ENCODE measurements around the gene ASIC5. TPM values are rescaled to one million over a fixed set of nuclear protein-coding genes. Genes with fewer than 3 reads are reported as not detected.

Gene ASIC5
- total RNA-seq, 1 donor from 2014 or later, result not detected

- Mint-ChIP-seq H3K9me3 (peaks cover 8% of the 10 kb centered on the region), H3K36me3 (peaks cover 4% of the 10 kb centered on the region), H3K27ac (no peak overlapping the region), H3K4me3 (no peak overlapping the region), H3K27me3 (no peaks in the 10 kb centered on the region), H3K4me1 (ENCODE audit: unreplicated experiment) (peaks cover 6% of the 10 kb centered on the region)
- no peak for DNase-seq (ENCODE audit: extremely low spot score, unreplicated experiment)
- no peak for TF ChIP-seq CTCF (conservative IDR thresholded peaks at IDR 0.05)
These were observed 81.4 kb downstream of the ASIC5 start for GRCh38 chr4:155784637-155785036.

DNA sequence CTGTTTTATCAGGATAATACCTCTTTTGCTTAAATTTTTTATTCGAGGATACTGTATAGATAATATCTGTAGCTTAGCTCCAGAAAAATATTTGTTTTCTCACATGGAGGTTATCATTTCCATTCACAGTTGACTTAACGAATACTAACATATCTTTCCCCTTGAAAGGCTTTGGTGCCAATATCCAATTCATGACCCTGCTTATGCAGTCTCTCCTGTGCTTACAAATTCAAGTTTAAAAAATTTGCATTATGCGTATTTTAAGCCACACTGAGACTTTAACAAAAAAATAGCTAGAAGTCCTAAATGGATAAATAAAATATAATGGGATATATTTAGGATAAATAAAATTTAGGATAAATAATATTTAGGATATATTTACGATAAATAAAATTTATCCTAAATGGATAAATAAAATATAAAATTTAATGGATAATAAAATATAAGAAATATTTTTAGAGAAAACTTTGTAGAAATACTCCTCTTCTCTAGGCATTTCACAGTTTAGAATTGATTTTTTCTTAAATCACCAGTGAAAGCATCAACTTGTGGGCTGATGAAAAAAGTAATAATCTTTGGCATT lies 84.7 kb downstream of the ASIC5 start:
- H3K36me3 Mint-ChIP-seq, result no peaks in the 10 kb centered on the region
- no peak overlapping the region for H3K4me3 Mint-ChIP-seq
- H3K27me3 Mint-ChIP-seq, result no peaks in the 10 kb centered on the region
- no peaks in the 10 kb centered on the region for H3K4me1 Mint-ChIP-seq (ENCODE audit: unreplicated experiment)
- peaks cover 4% of the 10 kb centered on the region for H3K9me3 Mint-ChIP-seq
- no peak for TF ChIP-seq CTCF (conservative IDR thresholded peaks at IDR 0.05)
- H3K27ac Mint-ChIP-seq, result no peak overlapping the region
- no peak for DNase-seq (ENCODE audit: extremely low spot score, unreplicated experiment)

- no peaks in the 10 kb centered on the region for H3K4me1 Mint-ChIP-seq (ENCODE audit: unreplicated experiment)
- H3K4me3 Mint-ChIP-seq, result no peak overlapping the region
- TF ChIP-seq CTCF (conservative IDR thresholded peaks at IDR 0.05), result no peak
- no peak for DNase-seq (ENCODE audit: extremely low spot score, unreplicated experiment)
- no peak overlapping the region for H3K27ac Mint-ChIP-seq
- peaks cover 4% of the 10 kb centered on the region for H3K9me3 Mint-ChIP-seq
- H3K27me3 Mint-ChIP-seq, result no peaks in the 10 kb centered on the region
- H3K36me3 Mint-ChIP-seq, result no peaks in the 10 kb centered on the region
These were observed 85.3 kb downstream of the ASIC5 start for GRCh38 chr4:155780775-155781174.

Other genes with a start within 250 kb of the ASIC5 start
- gene GUCY1A1, start 199.4 kb downstream of the ASIC5 start, total RNA-seq (ENCODE audit: low replicate concordance), result 6.2 and 8.6 TPM in 2 replicates
- 3.6 and 6.6 TPM in 2 replicates for gene GUCY1B1, start 107.3 kb downstream of the ASIC5 start, total RNA-seq (ENCODE audit: low replicate concordance)
- 8.0 and 10.6 TPM in 2 replicates for gene TDO2, start 37.4 kb upstream of the ASIC5 start, total RNA-seq (ENCODE audit: low replicate concordance)
- gene CTSO, start 87.6 kb upstream of the ASIC5 start, total RNA-seq (ENCODE audit: low replicate concordance), result 4.3 and 12.3 TPM in 2 replicates

Data from type B pancreatic cell (in vitro differentiated cells).